ELR (cell line): Measurements from ENCODE around the gene SATB2.

Experiments used
- DNase-seq: peaks from one replicate; pipeline ENCODE4 v3.0.0-alpha.2; 2015; ENCODE audit warnings: low read depth

The SATB2 gene

DNA sequence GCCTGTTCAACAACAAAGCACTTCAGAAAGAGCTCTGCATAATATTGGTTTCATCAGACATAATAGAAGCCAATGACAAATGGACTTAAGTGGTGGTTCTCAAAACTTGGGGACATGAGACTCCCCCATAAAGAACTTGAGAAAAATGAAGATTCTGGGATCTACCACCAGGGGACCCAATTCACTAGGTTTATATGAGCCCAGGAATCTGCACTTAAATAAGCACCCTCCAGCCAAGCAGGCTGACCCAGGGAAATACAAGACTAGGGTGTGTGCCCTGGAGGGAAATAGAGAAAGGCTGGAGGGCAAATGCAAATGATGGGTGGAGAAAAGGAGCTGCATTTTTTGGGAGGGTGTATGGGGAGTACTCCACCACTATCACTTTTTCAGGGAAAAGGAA, 52.5 kb downstream of the SATB2 start:
- DNase-seq: peak; percentile 57

DNA sequence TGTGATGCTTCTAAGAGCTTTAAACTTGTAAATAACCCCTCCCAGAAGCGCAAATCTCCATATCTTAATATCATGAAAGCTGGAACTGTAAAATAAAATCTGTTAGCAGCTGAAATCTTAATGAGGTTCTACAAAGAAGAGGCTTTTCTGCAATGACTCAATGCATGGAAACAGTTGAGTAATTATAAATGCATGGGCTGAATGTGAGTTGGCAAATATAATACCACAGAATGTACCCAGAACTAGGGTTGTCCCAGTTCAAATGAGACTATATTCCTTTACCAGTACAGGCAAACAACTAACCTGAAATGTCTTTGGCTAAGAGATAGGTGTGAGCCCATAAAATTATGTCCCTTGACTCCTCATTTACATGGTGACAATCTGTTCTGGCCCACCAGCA, 52.9 kb downstream of the SATB2 start:
- DNase-seq: peak; percentile 51

DNA sequence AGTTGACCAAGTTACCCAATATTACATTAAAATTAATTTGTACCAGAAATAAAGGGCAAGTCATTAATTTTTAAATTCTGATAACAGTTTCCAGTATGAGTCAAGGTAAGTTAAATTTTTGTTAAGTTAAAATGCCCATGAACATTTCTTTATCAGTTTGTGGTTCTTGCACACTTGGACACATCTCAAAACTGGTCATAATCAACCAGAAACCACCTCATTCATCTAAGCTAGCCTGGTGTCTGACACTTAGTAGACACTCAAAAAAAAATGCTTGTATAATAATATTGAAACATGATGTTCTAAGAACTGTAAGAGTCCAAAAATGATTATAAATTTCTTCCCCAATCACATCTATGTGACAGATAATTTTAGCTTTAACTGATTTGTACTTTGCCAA, 62.4 kb downstream of the SATB2 start:
- DNase-seq: no peak

GRCh38 chr2:199392363-199392762, 65.4 kb downstream of the SATB2 start:
- no peak for DNase-seq

GRCh38 chr2:199388728-199389268, 68.9 kb downstream of the SATB2 start:
- DNase-seq: no peak

- no peak for DNase-seq
These were observed 73.7 kb downstream of the SATB2 start for GRCh38 chr2:199384043-199384442.

- no peak for DNase-seq
These were observed 74.7 kb downstream of the SATB2 start for GRCh38 chr2:199383021-199383420.

GRCh38 chr2:199382091-199382490, 75.6 kb downstream of the SATB2 start:
- DNase-seq: no peak

DNA sequence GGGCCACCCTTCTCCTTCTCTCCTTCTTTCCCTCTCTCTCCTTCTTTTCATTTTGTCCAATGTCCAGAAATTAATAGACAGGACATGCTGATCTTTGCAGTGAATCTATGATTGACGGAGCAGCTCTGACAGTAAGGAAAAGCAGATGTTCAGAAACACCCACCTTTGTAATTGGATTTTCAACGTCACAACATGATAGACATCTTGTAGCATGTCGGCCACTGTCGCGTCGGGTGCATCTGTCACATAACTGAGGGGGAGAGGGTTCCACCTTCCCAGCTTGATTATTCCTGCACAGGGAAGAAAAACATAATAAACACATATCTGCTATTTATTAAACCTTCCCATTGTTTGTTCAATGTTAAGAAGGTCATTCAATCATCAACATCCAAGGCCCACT, 76.2 kb downstream of the SATB2 start:
- DNase-seq: no peak

GRCh38 chr2:199378948-199379650, 78.6 kb downstream of the SATB2 start:
- DNase-seq: peak; percentile 77

GRCh38 chr2:199370150-199370780, 87.5 kb downstream of the SATB2 start:
- peak; percentile 66 for DNase-seq

GRCh38 chr2:199366406-199366805, 91.3 kb downstream of the SATB2 start:
- DNase-seq: peak; percentile 46

- DNase-seq: no peak
These were observed 93.6 kb downstream of the SATB2 start for GRCh38 chr2:199364153-199364552.

- no peak for DNase-seq
These were observed 101.3 kb downstream of the SATB2 start for GRCh38 chr2:199356412-199356811.

GRCh38 chr2:199348871-199349270, 108.9 kb downstream of the SATB2 start:
- DNase-seq: no peak

DNA sequence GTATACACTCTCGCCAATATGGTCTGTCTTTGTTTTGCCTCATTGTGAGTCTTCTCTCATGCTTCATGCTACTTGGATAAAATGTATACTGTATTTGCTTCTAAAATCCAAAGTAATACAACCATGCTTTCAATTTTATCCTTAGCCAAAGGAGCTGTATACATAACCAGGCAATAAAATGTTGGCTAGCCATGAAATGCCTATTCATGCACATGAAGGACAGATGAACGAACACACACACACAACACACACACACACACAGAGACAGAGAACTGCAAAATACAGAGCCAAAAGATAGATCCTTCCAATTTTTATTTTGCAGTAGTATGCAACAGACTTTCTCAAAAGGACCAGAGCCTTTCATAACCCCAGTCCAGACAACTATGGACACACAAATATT, 113.7 kb downstream of the SATB2 start:
- no peak for DNase-seq

GRCh38 chr2:199342334-199342733, 115.4 kb downstream of the SATB2 start:
- DNase-seq: no peak

GRCh38 chr2:199341123-199341522, 116.6 kb downstream of the SATB2 start:
- no peak for DNase-seq

DNA sequence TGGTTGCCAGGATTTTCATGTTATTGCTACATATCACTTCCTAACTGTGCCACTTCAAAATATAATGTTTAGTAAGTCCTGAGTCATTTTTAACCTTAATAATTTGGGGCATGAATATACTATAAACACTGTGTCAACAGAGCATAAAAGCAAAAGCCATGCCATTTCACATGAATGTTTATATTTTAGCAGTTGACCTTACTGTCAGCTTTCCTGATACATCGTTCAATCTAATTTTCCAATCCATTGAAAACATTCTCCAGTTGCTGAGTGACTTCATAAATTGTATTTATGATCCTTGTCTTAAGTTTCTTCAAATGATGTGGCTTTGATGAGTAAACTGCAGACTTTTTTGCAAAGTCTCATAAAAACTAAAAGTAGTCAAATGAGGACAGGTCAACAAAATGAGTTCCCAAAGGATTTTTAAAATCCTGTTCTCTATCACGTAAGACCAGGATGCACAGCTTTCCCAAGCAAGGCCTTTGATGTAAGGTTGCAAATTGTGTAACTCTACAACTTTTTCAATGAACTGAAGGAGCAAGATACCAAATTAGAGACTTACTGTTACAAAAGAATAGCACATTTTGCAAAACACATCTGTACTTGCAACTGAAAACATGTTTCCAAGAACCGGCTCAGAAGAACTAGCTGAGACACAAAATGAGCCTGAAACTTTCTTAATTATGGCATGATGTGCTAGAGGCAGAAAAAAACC, 117.7 kb downstream of the SATB2 start:
- DNase-seq: peak; percentile 19

- peak; percentile 3 for DNase-seq
These were observed 121.2 kb downstream of the SATB2 start for GRCh38 chr2:199336546-199336945.

DNA sequence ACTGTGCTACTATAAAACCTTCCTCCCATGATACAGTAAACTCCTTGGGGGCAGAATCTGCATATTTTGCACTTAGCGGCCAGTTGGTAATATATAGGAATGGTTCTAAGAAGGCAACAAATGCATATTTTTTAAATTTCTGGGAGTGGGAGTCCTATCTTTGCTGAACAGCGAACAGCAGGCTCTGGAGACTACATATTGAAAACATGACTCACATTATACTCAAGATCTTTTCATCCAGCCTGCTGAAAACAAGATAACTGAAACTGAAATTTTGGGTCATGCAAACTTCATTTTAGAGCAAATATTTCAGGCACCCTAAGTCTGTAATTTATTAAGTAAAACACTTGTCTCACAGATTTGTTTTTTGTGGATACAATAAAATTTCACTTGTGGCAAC, 122.2 kb downstream of the SATB2 start:
- no peak for DNase-seq

- DNase-seq: peak; percentile 14
These were observed 128.3 kb downstream of the SATB2 start for GRCh38 chr2:199329466-199329865.

- DNase-seq: no peak
These were observed 128.7 kb downstream of the SATB2 start for GRCh38 chr2:199329031-199329430.
